ENCODE data around the gene BCAT1.
"Not testable (repeated sequence)": the region's sequence is repeated elsewhere in the genome, so short reads cannot be mapped to it uniquely, and the experiment has no call there.

Gene BCAT1

GRCh38 chr12:24940157-24940556, 8.7 kb downstream of the BCAT1 start:
- Histone ChIP-seq H3K27me3 (no peaks in the 10 kb centered on the region), H3K4me3 (no peak overlapping the region), H3K9me3 (no peaks in the 10 kb centered on the region), H3K27ac (no peak overlapping the region), H3K36me3 (no peaks in the 10 kb centered on the region), H3K4me1 (no peaks in the 10 kb centered on the region)
- DNase-seq = no peak
- TF ChIP-seq CTCF (IDR thresholded peaks at IDR 0.05) = no peak
- intact Hi-C loops (cut with DNase I; ENCODE audit: low total_unique reads) = no loop called here

DNA sequence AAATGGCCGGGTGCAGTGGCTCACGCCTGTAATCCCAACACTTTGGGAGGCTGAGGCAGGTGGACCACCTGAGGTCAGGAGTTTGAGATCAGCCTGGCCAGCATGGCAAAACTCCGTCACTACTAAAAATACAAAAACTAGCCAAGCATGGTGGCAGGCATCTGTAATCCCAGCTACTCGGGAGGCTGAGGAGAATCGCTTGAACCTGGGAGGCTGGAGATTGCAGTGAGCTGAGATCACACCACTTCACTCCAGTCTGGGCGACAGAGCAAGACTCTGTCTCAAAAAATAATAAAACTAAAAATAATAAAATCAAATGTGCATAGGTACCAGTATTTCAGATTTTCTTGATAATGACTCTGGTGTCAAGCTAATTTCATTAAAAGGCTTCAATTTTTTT, 9.3 kb downstream of the BCAT1 start:
- H3K4me3 ChIP-seq; H3K27me3 ChIP-seq; H3K36me3 ChIP-seq; intact Hi-C loops (cut with DNase I; ENCODE audit: low total_unique reads); DNase-seq; H3K27ac ChIP-seq; H3K9me3 ChIP-seq; H3K4me1 ChIP-seq: not testable (repeated sequence)

- no peak for DNase-seq
- Histone ChIP-seq H3K36me3 (no peaks in the 10 kb centered on the region), H3K4me3 (no peak overlapping the region), H3K27ac (no peak overlapping the region), H3K9me3 (no peaks in the 10 kb centered on the region), H3K27me3 (no peaks in the 10 kb centered on the region), H3K4me1 (no peaks in the 10 kb centered on the region)
- intact Hi-C loops (cut with DNase I; ENCODE audit: low total_unique reads) = no loop called here
- TF ChIP-seq CTCF (IDR thresholded peaks at IDR 0.05) = no peak
These were observed 10.6 kb downstream of the BCAT1 start for GRCh38 chr12:24938341-24938740.

GRCh38 chr12:24937553-24938244, 11.2 kb downstream of the BCAT1 start:
- Histone ChIP-seq H3K4me3 (no peak overlapping the region), H3K9me3 (no peaks in the 10 kb centered on the region), H3K4me1 (no peaks in the 10 kb centered on the region), H3K36me3 (no peaks in the 10 kb centered on the region), H3K27ac (no peak overlapping the region), H3K27me3 (no peaks in the 10 kb centered on the region)
- no peak for DNase-seq
- intact Hi-C loops (cut with DNase I; ENCODE audit: low total_unique reads) = no loop called here
- TF ChIP-seq CTCF (IDR thresholded peaks at IDR 0.05) = no peak

GRCh38 chr12:24933694-24934407, 15.1 kb downstream of the BCAT1 start:
- Histone ChIP-seq H3K4me3 (no peak overlapping the region), H3K27ac (no peak overlapping the region), H3K36me3 (no peaks in the 10 kb centered on the region), H3K27me3 (no peaks in the 10 kb centered on the region), H3K9me3 (no peaks in the 10 kb centered on the region), H3K4me1 (no peaks in the 10 kb centered on the region)
- intact Hi-C loops (cut with DNase I; ENCODE audit: low total_unique reads) = no loop called here
- no peak for TF ChIP-seq CTCF (IDR thresholded peaks at IDR 0.05)
- no peak for DNase-seq

DNA sequence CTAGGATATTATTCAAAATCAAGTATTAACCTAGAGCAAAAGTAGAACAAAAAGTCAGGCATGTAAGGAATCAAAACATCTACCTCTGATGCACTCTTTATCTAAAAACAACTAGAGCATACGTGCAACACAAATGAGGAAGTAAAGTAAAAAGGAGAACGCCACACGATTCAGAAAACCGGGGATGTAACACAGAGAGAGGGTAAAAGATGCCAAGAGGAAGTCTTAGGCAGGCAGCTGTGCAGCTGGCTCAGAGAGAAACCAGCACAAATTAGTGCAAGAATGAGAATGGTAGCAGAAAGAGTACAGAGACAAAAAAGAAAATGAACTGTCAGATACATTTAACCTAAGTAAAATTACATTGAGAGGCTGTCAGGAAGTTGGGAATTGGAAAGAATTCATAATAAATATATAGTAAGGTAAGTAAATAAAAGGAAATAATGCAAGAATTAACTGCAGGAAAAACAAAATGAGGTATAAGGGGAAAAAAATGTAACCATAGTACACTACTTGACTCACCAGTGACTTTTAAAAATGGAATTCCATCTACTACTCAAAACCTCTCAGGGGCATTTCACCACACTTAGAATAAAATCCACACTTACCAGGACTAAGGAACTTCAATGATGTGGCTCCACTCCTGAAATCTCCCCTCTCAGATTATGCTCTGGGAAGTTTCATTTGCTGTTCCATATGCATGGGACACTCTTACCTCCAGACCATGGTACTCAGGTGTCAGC, 17.1 kb downstream of the BCAT1 start:
- no peak for DNase-seq
- no peaks in the 10 kb centered on the region for H3K36me3 ChIP-seq
- no peak overlapping the region for H3K27ac ChIP-seq
- H3K4me1 ChIP-seq = no peaks in the 10 kb centered on the region
- no peak for TF ChIP-seq CTCF (IDR thresholded peaks at IDR 0.05)
- no peaks in the 10 kb centered on the region for H3K27me3 ChIP-seq
- no peak overlapping the region for H3K4me3 ChIP-seq
- H3K9me3 ChIP-seq = no peaks in the 10 kb centered on the region
- intact Hi-C loops (cut with DNase I; ENCODE audit: low total_unique reads) = no loop called here
